ENCODE measurements around the gene BCL7A. TPM values are rescaled to one million over a fixed set of nuclear protein-coding genes. Genes with fewer than 3 reads are reported as not detected.
"Not testable (repeated sequence)": the region's sequence is repeated elsewhere in the genome, so short reads cannot be mapped to it uniquely, and the experiment has no call there.

The BCL7A gene
- total RNA-seq, 2 donors from 2014 or later = 0.33 to 0.69 TPM

DNA sequence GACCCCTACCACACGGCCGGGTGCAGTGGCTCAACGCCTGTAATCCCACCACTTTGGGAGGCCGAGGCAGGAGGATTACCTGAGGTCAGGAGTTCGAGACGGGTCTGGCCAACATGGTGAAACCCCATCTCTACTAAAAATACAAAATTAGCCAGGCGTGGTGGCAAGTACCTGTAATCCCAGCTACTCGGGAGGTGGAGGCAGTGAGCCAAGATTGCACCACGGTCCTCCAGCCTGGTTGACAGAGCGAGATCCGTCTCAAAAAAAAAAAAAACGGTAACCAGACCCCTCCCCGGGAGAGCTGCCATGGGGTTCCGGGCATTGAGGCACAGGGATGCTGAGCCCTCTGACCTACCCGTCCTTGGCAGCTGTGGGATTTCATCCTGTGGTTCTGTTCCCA lies 21.8 kb downstream of the BCL7A start:
- ATAC-seq = no peak
- Mint-ChIP-seq H3K36me3 (no peaks in the 10 kb centered on the region), H3K27me3 (no peaks in the 10 kb centered on the region), H3K27ac (no peak overlapping the region), H3K9me3 (no peaks in the 10 kb centered on the region), H3K4me3 (no peak overlapping the region), H3K4me1 (ENCODE audit: low read depth in 2 of 2) (no peaks in the 10 kb centered on the region)
- peak; percentile 40 for DNase-seq (ENCODE audit: low spot score)

DNA sequence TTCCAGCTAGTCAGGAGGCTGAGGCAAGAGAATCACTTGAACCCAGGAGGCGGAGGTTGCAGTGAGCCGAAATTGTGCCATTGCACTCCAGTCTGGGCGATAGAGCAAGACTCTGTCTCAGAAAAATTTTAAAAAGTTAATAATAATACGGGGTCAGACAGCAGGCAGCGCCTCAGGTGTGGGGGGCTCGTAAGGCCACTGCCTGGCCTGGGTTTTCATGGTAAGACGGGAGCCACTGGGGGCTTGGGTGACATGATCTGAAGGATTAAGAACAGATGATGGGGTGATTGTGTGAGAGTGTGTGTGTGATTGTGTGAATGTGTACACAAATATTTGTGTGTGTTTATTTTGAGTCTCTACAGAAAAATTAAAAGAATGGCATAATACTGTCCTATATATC lies 23.6 kb downstream of the BCL7A start:
- peak; percentile 22 for DNase-seq (ENCODE audit: low spot score)
- H3K4me1 Mint-ChIP-seq (ENCODE audit: low read depth in 2 of 2) = no peaks in the 10 kb centered on the region
- no peak overlapping the region for H3K4me3 Mint-ChIP-seq
- no peak overlapping the region for H3K27ac Mint-ChIP-seq
- no peak for ATAC-seq
- H3K36me3 Mint-ChIP-seq = no peaks in the 10 kb centered on the region
- no peaks in the 10 kb centered on the region for H3K9me3 Mint-ChIP-seq
- H3K27me3 Mint-ChIP-seq = no peaks in the 10 kb centered on the region

DNA sequence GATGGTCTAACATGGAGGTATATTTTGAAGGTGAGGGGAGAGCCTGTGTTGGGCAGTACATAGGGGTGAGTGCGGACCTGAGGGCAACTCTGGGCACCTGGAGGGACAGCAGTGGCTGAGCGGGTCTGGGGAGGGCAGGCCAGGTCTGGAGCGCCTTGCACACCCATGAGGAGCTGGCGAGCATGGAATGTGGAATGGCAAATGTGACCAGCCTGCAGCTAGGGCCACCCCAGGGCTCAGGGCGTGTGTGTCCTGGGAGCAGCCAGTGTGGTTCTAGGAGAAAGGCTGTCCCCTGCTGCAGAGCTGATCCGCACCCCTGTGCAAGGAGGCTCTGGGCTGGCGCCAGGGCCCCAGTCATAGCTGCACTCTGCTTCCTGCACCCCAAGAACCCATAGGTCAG lies 24.5 kb downstream of the BCL7A start:
- Mint-ChIP-seq H3K4me1 (ENCODE audit: low read depth in 2 of 2) (no peaks in the 10 kb centered on the region), H3K4me3 (no peak overlapping the region), H3K9me3 (no peaks in the 10 kb centered on the region), H3K36me3 (no peaks in the 10 kb centered on the region), H3K27me3 (no peaks in the 10 kb centered on the region), H3K27ac (no peak overlapping the region)
- DNase-seq (ENCODE audit: low spot score) = peak; percentile 16
- ATAC-seq = peak in 1 of 2 donors; percentile 28

DNA sequence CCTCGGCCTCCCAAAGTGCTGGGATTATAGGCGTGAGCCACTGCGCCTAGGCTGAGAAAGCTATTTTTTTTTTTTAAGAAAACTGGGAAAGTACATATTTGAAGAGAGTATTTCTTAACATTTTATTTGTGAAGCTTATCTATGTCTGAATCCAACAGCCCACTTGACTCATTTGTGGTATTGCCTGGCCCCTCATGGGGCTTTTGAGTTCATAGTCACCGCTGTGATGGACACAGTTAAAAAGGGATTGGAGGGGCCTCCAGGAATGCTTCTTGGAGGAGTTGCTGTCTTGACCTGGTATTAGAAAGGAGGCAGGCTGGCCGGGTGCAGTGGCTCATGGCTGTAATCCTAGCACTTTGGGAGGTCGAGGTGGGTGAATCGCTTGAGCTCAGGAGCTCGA lies 26.5 kb downstream of the BCL7A start:
- Mint-ChIP-seq H3K4me3 (no peak overlapping the region), H3K4me1 (ENCODE audit: low read depth in 2 of 2) (no peaks in the 10 kb centered on the region), H3K27ac (no peak overlapping the region), H3K36me3 (no peaks in the 10 kb centered on the region), H3K9me3 (no peaks in the 10 kb centered on the region), H3K27me3 (no peaks in the 10 kb centered on the region)
- DNase-seq (ENCODE audit: low spot score) (no peak), ATAC-seq (no peak)

DNA sequence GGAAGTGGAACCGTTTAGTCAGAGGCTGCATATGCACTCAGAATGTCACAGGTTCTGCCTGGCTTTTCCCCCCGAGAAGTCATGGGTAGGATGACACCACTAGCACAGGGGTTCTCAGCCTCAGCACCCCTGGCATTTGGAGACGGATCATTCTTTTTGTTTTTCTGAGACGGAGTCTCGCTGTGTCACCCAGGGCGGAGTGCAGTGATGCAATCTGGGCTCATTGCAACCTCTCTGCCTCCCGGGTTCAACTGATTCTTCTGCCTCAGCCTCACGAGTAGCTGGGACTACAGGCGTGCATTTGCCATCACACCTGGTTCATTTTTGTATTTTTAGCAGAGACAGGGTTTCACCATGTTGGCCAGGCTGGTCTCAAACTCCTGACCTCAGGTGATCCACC lies 28.1 kb downstream of the BCL7A start:
- Mint-ChIP-seq H3K4me3 (no peak overlapping the region), H3K36me3 (no peaks in the 10 kb centered on the region), H3K9me3 (no peaks in the 10 kb centered on the region), H3K27me3 (no peaks in the 10 kb centered on the region), H3K4me1 (ENCODE audit: low read depth in 2 of 2) (no peaks in the 10 kb centered on the region), H3K27ac (no peak overlapping the region)
- DNase-seq (ENCODE audit: low spot score) (no peak), ATAC-seq (no peak)

DNA sequence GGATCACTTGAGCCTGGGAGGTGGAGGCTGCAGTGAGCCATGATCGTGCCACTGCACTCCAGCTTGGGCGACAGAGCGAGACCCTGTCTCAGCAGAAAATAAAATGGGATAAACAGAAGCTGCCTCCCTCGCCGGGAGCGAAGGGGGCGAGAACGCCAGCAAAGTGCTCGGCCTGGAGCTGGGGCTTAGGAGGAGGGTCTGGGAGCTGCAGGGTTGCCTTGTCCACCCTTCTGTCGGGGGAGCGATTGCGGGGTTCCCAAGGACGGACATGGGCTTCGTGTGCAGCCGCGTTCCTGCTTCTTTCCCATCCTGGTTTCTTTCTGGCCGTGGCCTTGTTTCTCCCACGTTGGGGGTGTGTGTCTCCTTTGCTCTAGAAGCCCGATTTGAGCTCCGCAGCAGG lies 29.0 kb downstream of the BCL7A start:
- no peaks in the 10 kb centered on the region for H3K27me3 Mint-ChIP-seq
- no peak overlapping the region for H3K4me3 Mint-ChIP-seq
- H3K4me1 Mint-ChIP-seq (ENCODE audit: low read depth in 2 of 2) = no peaks in the 10 kb centered on the region
- DNase-seq (ENCODE audit: low spot score) (no peak), ATAC-seq (no peak)
- H3K27ac Mint-ChIP-seq = no peak overlapping the region
- no peaks in the 10 kb centered on the region for H3K9me3 Mint-ChIP-seq
- H3K36me3 Mint-ChIP-seq = no peaks in the 10 kb centered on the region

DNA sequence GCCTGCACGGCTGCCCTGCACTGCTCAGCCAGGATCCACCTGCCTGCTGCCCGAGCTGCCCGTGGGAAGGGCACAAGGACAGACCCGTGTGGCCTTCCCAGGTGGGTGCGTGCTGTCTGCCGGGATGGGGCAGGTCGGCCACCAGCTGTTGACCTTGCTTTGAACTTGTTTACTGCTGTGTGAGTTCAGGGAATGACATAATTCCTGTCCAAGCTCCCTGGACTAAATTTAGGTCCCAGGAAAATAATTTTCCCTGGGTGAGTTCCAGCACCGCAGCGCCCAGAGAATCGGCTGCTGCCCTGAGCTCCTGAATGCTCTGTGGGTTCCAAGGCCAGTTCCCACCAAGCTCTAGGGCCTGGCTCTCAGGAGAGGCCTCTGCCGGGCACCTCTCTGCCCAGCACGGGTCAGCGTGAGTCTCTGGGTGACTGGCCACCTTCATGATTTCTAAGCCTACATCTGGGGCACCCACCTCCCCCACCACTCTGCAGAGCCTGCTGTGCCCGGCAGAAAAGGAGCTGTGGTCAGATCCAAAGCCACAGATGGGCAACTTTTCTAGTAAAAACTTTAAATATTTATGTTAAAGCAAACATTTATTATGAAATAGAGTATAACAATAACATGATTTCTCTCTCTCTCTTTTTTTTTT lies 29.7 kb downstream of the BCL7A start:
- Mint-ChIP-seq H3K4me3 (no peak overlapping the region), H3K27ac (no peak overlapping the region), H3K36me3 (no peaks in the 10 kb centered on the region), H3K27me3 (no peaks in the 10 kb centered on the region), H3K9me3 (no peaks in the 10 kb centered on the region), H3K4me1 (ENCODE audit: low read depth in 2 of 2) (no peaks in the 10 kb centered on the region)
- no peak for ATAC-seq
- DNase-seq (ENCODE audit: low spot score) = no peak

DNA sequence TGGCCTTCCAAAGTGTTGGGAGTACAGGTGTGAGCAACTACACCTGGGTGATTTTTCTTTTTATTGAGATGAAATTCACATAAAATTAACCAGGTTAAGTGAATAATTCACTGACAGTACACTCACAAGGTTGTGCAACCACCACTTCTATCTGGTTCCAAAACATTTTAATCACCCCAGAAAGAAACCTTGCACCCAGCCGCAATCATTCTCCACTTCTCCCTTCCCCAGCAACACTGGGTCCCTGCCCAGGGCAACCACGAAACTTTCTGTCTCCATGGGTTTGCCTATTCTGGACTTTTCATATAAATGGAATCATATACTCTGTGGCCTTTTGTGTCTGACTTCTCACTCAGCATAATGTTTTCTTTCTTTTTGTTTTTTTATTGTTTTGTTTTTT lies 30.6 kb downstream of the BCL7A start:
- no peak overlapping the region for H3K4me3 Mint-ChIP-seq
- no peaks in the 10 kb centered on the region for H3K4me1 Mint-ChIP-seq (ENCODE audit: low read depth in 2 of 2)
- no peak for DNase-seq (ENCODE audit: low spot score)
- H3K27me3 Mint-ChIP-seq = no peaks in the 10 kb centered on the region
- H3K9me3 Mint-ChIP-seq = no peaks in the 10 kb centered on the region
- no peaks in the 10 kb centered on the region for H3K36me3 Mint-ChIP-seq
- H3K27ac Mint-ChIP-seq = no peak overlapping the region
- no peak for ATAC-seq

DNA sequence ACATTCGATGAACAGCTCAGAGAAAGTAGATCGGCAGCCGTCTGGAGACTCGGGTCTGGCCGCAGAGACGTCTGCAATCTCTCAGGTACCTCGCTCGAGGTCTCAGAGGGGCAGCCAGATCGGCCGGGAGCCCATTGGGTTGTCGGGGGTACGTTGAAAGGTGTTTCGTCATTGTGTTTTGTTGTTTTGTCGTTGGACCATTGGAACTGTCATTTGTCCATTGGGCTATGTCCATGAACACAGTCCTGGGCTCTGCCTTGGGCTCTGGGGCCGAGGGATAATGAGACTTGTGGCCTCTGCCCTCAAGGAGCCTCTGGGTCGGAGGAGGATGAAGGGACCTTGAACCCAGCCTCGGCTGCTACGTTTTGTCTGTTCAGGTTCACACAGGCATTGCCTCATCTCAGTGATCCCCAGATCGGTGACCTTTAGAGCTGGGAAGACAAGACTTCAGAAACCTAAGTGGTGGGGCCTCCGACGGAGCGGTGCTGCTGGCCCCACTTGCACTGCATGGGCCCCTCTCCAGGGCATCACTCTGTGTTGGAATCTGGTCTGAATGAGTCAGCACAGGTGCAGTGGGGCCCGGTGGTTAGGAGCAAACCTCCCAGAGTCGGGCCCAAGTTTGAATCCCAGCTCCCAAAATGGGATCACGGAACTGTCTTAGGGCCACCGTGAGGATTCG lies 33.3 kb downstream of the BCL7A start:
- H3K4me3 Mint-ChIP-seq = no peak overlapping the region
- DNase-seq (ENCODE audit: low spot score) (no peak), ATAC-seq (no peak)
- no peak overlapping the region for H3K27ac Mint-ChIP-seq
- H3K4me1 Mint-ChIP-seq (ENCODE audit: low read depth in 2 of 2) = no peaks in the 10 kb centered on the region
- H3K9me3 Mint-ChIP-seq = no peaks in the 10 kb centered on the region
- H3K27me3 Mint-ChIP-seq = no peaks in the 10 kb centered on the region
- no peaks in the 10 kb centered on the region for H3K36me3 Mint-ChIP-seq

DNA sequence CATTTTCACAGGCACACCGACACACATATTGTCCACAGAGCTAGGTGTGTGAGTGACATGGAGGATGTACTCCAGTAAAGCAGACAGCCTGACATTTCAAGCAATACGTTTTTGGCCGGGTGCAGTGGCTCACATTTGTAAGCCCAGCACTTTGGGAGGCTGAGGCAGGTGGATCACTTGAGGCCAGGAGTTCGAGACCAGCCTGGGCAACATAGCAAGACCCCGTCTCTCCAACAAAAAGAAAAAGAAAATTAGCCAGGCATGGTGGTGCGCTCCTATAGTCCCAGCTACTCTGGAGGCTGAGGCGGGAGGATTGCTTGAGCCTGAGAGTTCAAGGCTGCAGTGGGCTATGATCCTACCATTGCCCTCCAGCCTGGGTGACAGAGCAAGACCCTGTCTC lies 34.7 kb downstream of the BCL7A start:
- not testable (repeated sequence) for H3K27ac Mint-ChIP-seq; DNase-seq (ENCODE audit: low spot score); H3K4me1 Mint-ChIP-seq (ENCODE audit: low read depth in 2 of 2); ATAC-seq; H3K4me3 Mint-ChIP-seq; H3K9me3 Mint-ChIP-seq; H3K27me3 Mint-ChIP-seq; H3K36me3 Mint-ChIP-seq

DNA sequence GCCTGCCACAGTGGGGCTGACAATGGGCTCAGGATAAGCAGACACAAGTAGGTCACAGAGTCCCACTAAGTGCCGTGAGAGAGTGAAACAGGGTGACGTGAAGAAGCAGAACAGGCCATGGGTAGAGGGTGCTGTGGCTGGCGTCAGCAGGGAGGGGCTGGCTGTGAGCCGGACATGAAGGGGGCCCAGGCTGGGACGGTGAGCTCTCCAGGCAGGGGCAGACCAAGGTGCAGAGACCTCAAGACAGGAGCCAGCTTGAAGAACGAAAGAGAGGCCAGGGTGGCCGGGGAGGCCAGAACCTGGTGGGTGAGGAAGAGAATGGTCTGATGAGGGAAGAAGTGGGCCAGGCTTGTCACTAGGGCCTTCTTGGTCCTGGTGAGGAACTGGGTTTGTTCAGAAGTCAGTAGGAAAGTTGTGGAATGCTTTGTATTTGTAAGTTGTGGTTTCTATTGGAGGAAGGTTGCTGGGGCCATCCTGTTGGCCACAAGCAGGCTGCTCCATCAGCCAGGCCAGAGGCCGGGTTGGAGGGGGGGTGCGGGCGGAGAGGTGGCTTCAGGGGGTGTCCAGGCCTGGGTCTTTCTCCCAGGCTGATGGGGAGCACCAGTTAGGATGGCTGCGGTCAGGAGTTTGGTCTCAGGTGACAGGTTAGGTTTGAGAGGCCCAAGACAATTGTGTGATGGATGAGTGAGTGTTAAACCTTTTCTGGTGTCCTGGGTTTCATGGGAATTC lies 35.5 kb downstream of the BCL7A start:
- H3K36me3 Mint-ChIP-seq = no peaks in the 10 kb centered on the region
- no peaks in the 10 kb centered on the region for H3K27me3 Mint-ChIP-seq
- ATAC-seq (no peak), DNase-seq (ENCODE audit: low spot score) (no peak)
- no peaks in the 10 kb centered on the region for H3K4me1 Mint-ChIP-seq (ENCODE audit: low read depth in 2 of 2)
- H3K27ac Mint-ChIP-seq = no peak overlapping the region
- H3K4me3 Mint-ChIP-seq = no peak overlapping the region
- H3K9me3 Mint-ChIP-seq = no peaks in the 10 kb centered on the region

DNA sequence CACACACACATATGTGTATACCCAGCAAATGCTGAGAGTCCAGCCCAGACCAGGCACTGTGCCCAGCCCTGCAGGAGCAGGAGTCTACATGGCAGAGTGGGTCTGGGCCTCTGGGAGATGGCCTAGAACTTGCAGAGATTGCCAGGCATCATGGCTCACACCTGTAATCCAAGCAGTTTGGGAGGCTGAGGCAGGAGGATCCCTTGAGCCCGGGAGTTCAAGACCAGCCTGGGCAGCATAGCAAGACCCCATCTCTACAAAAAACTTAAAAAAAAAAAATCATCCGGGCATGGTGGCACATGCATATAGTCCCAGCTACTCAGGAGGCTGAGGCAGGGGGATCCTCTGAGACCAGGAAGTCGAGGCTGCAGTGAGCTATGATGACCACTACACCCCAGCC lies 36.1 kb downstream of the BCL7A start:
- Mint-ChIP-seq H3K9me3 (no peaks in the 10 kb centered on the region), H3K4me1 (ENCODE audit: low read depth in 2 of 2) (no peaks in the 10 kb centered on the region), H3K36me3 (no peaks in the 10 kb centered on the region), H3K27me3 (no peaks in the 10 kb centered on the region), H3K27ac (no peak overlapping the region), H3K4me3 (no peak overlapping the region)
- no peak for DNase-seq (ENCODE audit: low spot score)
- ATAC-seq = no peak

DNA sequence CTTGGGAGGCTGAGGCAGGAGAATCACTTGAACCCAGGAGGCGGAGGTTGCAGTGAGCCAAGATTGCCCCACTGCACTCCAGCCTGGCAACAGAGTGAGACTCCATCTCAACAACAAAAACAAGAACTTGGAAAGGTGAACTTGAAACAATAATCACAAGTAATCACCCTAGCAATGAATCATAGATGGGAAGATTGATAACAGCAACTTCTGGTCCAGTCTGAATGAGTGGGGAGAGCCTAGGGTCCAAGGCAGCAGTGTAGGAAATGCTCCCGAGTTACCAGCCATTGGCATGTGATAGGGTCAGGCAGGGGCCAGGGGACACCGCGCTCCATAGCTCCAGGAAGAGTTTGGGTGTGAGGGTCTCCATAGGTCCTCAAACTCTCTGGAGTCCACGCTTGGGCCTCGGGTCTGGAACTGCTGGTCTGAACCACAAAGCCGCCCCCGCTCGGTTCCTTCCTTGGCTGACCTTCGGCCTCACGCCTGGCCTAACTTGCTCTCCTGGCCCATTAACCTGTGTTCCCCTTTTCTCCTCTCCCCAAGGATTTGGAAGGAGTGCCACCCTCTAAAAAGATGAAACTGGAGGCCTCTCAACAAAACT lies 37.0 kb downstream of the BCL7A start:
- DNase-seq (ENCODE audit: low spot score) (no peak), ATAC-seq (no peak)
- H3K36me3 Mint-ChIP-seq = no peaks in the 10 kb centered on the region
- no peaks in the 10 kb centered on the region for H3K9me3 Mint-ChIP-seq
- no peaks in the 10 kb centered on the region for H3K27me3 Mint-ChIP-seq
- peaks cover 0 to 4% of the 10 kb centered on the region in 2 donors for H3K4me1 Mint-ChIP-seq (ENCODE audit: low read depth in 2 of 2)
- H3K27ac Mint-ChIP-seq = no peak overlapping the region
- H3K4me3 Mint-ChIP-seq = no peak overlapping the region

Data from natural killer cell treated with Interleukin-12 subunit alpha and Interleukin-12 subunit beta and Interleukin-15 and Interleukin-18, amount 100 ng/mL, for 72 hours (primary cell).